GM21737 (cell line): ENCODE data around the gene ARHGAP25.
"Not testable (repeated sequence)": the region's sequence is repeated elsewhere in the genome, so short reads cannot be mapped to it uniquely, and the experiment has no call there.

Source experiments
- ATAC-seq: cut with Tn5 transposase; IDR thresholded peaks from one replicate; pipeline ENCODE4 v1.9.1; 2021; ENCODE audit warnings: mild to moderate bottlenecking, moderate library complexity; ENCODE audit not compliant: unreplicated experiment

Gene ARHGAP25

GRCh38 chr2:68791914-68792313 is 57.3 kb downstream of the ARHGAP25 start:
- ATAC-seq = no peak

GRCh38 chr2:68792751-68793150 is 58.1 kb downstream of the ARHGAP25 start:
- no peak for ATAC-seq

- ATAC-seq = no peak
These were observed 61.8 kb downstream of the ARHGAP25 start for GRCh38 chr2:68796295-68796905.

- no peak for ATAC-seq
These were observed 64.0 kb downstream of the ARHGAP25 start for GRCh38 chr2:68798569-68798968.

- no peak for ATAC-seq
These were observed 64.8 kb downstream of the ARHGAP25 start for GRCh38 chr2:68799140-68800026.

- no peak for ATAC-seq
These were observed 65.4 kb downstream of the ARHGAP25 start for GRCh38 chr2:68800027-68800401.

GRCh38 chr2:68800517-68800916 is 65.9 kb downstream of the ARHGAP25 start:
- ATAC-seq = no peak

GRCh38 chr2:68802161-68802560 is 67.5 kb downstream of the ARHGAP25 start:
- not testable (repeated sequence) for ATAC-seq

GRCh38 chr2:68805025-68805424 is 70.4 kb downstream of the ARHGAP25 start:
- no peak for ATAC-seq

- no peak for ATAC-seq
These were observed 72.0 kb downstream of the ARHGAP25 start for GRCh38 chr2:68806511-68807109.

GRCh38 chr2:68807821-68808266 is 73.2 kb downstream of the ARHGAP25 start:
- ATAC-seq = no peak

GRCh38 chr2:68809324-68810240 is 75.0 kb downstream of the ARHGAP25 start:
- no peak for ATAC-seq

GRCh38 chr2:68811364-68811763 is 76.8 kb downstream of the ARHGAP25 start:
- ATAC-seq = no peak

- ATAC-seq = no peak
These were observed 77.6 kb downstream of the ARHGAP25 start for GRCh38 chr2:68812251-68812650.

- no peak for ATAC-seq
These were observed 79.0 kb downstream of the ARHGAP25 start for GRCh38 chr2:68813596-68813995.

- no peak for ATAC-seq
These were observed 82.7 kb downstream of the ARHGAP25 start for GRCh38 chr2:68817306-68817705.

GRCh38 chr2:68819556-68819955 is 84.9 kb downstream of the ARHGAP25 start:
- no peak for ATAC-seq

- ATAC-seq = no peak
These were observed 87.7 kb downstream of the ARHGAP25 start for GRCh38 chr2:68822207-68822872.

- no peak for ATAC-seq
These were observed 90.2 kb downstream of the ARHGAP25 start for GRCh38 chr2:68824831-68825230.

- ATAC-seq = no peak
These were observed 91.3 kb downstream of the ARHGAP25 start for GRCh38 chr2:68825866-68826265.
